NCI-H146 treated with DMSO at 0.1 percent for 48 hours (cell line): ENCODE measurements around the gene L3MBTL2.
"Not testable (repeated sequence)": the region's sequence is repeated elsewhere in the genome, so short reads cannot be mapped to it uniquely, and the experiment has no call there.

ENCODE experiments used
- DNase-seq: peaks from one replicate; lab custom pipeline; 2025; ENCODE audit not compliant: unreplicated experiment; lab: John Stamatoyannopoulos, UW

The L3MBTL2 gene

GRCh38 chr22:41240377-41241132, 35.4 kb downstream of the L3MBTL2 start, which contains the start of gene CHADL:
CHADL (minus strand) TSS chr22:41240931; CDS start chr22:41240881, 50 bp downstream.
- no peak for DNase-seq

GRCh38 chr22:41241133-41241676, 36.1 kb downstream of the L3MBTL2 start:
- DNase-seq: no peak

GRCh38 chr22:41242396-41243117, 37.4 kb downstream of the L3MBTL2 start:
- no peak for DNase-seq

GRCh38 chr22:41243361-41243760, 38.2 kb downstream of the L3MBTL2 start:
- DNase-seq: no peak

- no peak for DNase-seq
Observed at GRCh38 chr22:41245917-41246499, 40.9 kb downstream of the L3MBTL2 start.

GRCh38 chr22:41247703-41248102, 42.6 kb downstream of the L3MBTL2 start:
- DNase-seq: no peak

- DNase-seq: no peak
Observed at GRCh38 chr22:41248314-41248713, 43.2 kb downstream of the L3MBTL2 start.

- no peak for DNase-seq
Observed at GRCh38 chr22:41248758-41249157, 43.6 kb downstream of the L3MBTL2 start.

GRCh38 chr22:41249442-41249841, 44.3 kb downstream of the L3MBTL2 start:
- no peak for DNase-seq

GRCh38 chr22:41250127-41250526, 45.0 kb downstream of the L3MBTL2 start:
- DNase-seq: no peak

- no peak for DNase-seq
Observed at GRCh38 chr22:41252365-41252764, 47.3 kb downstream of the L3MBTL2 start.

- no peak for DNase-seq
Observed at GRCh38 chr22:41254230-41254629, 49.1 kb downstream of the L3MBTL2 start.

- DNase-seq: no peak
Observed at GRCh38 chr22:41256254-41257253, 51.4 kb downstream of the L3MBTL2 start.

- DNase-seq: no peak
Observed at GRCh38 chr22:41257696-41258095, 52.6 kb downstream of the L3MBTL2 start.

GRCh38 chr22:41259756-41260155, 54.6 kb downstream of the L3MBTL2 start:
- not testable (repeated sequence) for DNase-seq

- DNase-seq: no peak
Observed at GRCh38 chr22:41260871-41261270, 55.8 kb downstream of the L3MBTL2 start.

GRCh38 chr22:41261541-41262249, 56.6 kb downstream of the L3MBTL2 start:
- DNase-seq: no peak

- DNase-seq: no peak
Observed at GRCh38 chr22:41262250-41262765, 57.2 kb downstream of the L3MBTL2 start.

GRCh38 chr22:41263704-41264103, 58.6 kb downstream of the L3MBTL2 start:
- no peak for DNase-seq
